AG04450 (cell line): ENCODE results near the gene KAT7. TPM values are rescaled to one million over a fixed set of nuclear protein-coding genes. Genes with fewer than 3 reads are reported as not detected.
"Not testable (repeated sequence)": the region's sequence is repeated elsewhere in the genome, so short reads cannot be mapped to it uniquely, and the experiment has no call there.

Experiments used
- CTCF ChIA-PET: fragments of 300-600, 350-600 bp; formaldehyde crosslinking; extraction: SDS; loops from one replicate; lab custom pipeline; 2022; ENCODE audit warnings: antibody characterized with exemption, inconsistent platforms; lab: Charles Lee
- POLR2A ChIA-PET: fragments of 350-600 bp; formaldehyde crosslinking; extraction: SDS; loops from one replicate; lab custom pipeline; 2021; ENCODE audit warnings: antibody characterized with exemption, inconsistent platforms; lab: Yijun Ruan, JAX
- DNase-seq: peaks from one replicate; pipeline ENCODE4 v3.0.0-alpha.2; 2011; ENCODE audit warnings: low read depth, low spot score
- H3K27ac ChIP-seq: one replicate; pipeline ENCODE4 v1.5.1; 2012; ENCODE audit warnings: low read depth, low read length, control low read depth
- H3K27me3 ChIP-seq: one replicate; pipeline ENCODE4 v1.6.0; 2012; ENCODE audit warnings: low read length; ENCODE audit not compliant: control insufficient read depth, insufficient read depth
- H3K4me3 ChIP-seq: 2 replicates; pipeline ENCODE4 v1.5.1; 2011; ENCODE audit warnings: mild to moderate bottlenecking, low read depth, low read length, control low read depth
- H3K9me3 ChIP-seq: 2 replicates; pipeline ENCODE4 v1.5.1; 2012; ENCODE audit warnings: low read length; ENCODE audit not compliant: control insufficient read depth, insufficient read depth
- CTCF ChIP-seq: IDR thresholded peaks from 2 replicates; pipeline ENCODE4 v1.5.1; 2011; ENCODE audit warnings: low read depth, low read length, control low read depth, inconsistent platforms
- polyA plus RNA-seq: library from polyadenylated mRNA; depleted of rRNA; stranded (reverse); fragments of >200 nt; gene quantifications from 2 replicates; pipeline ENCODE4 v1.2.3, GENCODE V29; 2011

KAT7 gene
- polyA plus RNA-seq, 1 experiment, result 27.0 TPM

GRCh38 chr17:49755663-49756283 lies 32.7 kb upstream of the KAT7 start:
- ChIA-PET POLR2A (no interaction called here), CTCF (no interaction called here)
- Histone ChIP-seq H3K27ac (no peak overlapping the region), H3K27me3 (peaks cover 6% of the 10 kb centered on the region), H3K4me3 (no peak overlapping the region), H3K9me3 (no peaks in the 10 kb centered on the region)
- TF ChIP-seq CTCF, result no peak
- DNase-seq, result no peak

- DNase-seq, result no peak
- no peak for TF ChIP-seq CTCF
- no peak overlapping the region for H3K27ac ChIP-seq
- peaks cover 13% of the 10 kb centered on the region for H3K27me3 ChIP-seq
- CTCF ChIA-PET, result no interaction called here
- POLR2A ChIA-PET, result no interaction called here
- no peak overlapping the region for H3K4me3 ChIP-seq
- H3K9me3 ChIP-seq, result no peaks in the 10 kb centered on the region
Observed at GRCh38 chr17:49756323-49757150, 31.9 kb upstream of the KAT7 start.

- Histone ChIP-seq H3K27me3 (peaks cover 20% of the 10 kb centered on the region), H3K9me3 (no peaks in the 10 kb centered on the region), H3K27ac (no peak overlapping the region), H3K4me3 (no peak overlapping the region)
- no peak for TF ChIP-seq CTCF
- POLR2A ChIA-PET, result no interaction called here
- no peak for DNase-seq
- CTCF ChIA-PET, result no interaction called here
Observed at GRCh38 chr17:49757151-49757777, 31.2 kb upstream of the KAT7 start.

GRCh38 chr17:49758464-49759010 lies 29.9 kb upstream of the KAT7 start:
- POLR2A ChIA-PET, DNase-seq, H3K9me3 ChIP-seq, CTCF ChIA-PET, H3K27ac ChIP-seq, H3K4me3 ChIP-seq: not testable (repeated sequence)
- peaks cover 33% of the 10 kb centered on the region for H3K27me3 ChIP-seq

GRCh38 chr17:49759203-49759602 lies 29.3 kb upstream of the KAT7 start:
- DNase-seq, result no peak
- Histone ChIP-seq H3K27ac (no peak overlapping the region), H3K27me3 (peaks cover 33% of the 10 kb centered on the region), H3K9me3 (no peaks in the 10 kb centered on the region; the same call in 1 of the 2 replicates), H3K4me3 (no peak overlapping the region)
- POLR2A ChIA-PET, result no interaction called here
- CTCF ChIA-PET, result interaction anchor here (0.8 kb wide), 1 partner anchor 51 kb away, joined by 3 read pairs; no protein-coding TSS in a partner anchor
- TF ChIP-seq CTCF, result no peak
